ENCODE data around the gene TNS1. TPM values are rescaled to one million over a fixed set of nuclear protein-coding genes. Genes with fewer than 3 reads are reported as not detected.

The TNS1 gene
- total RNA-seq, 1 experiment from 2014 or later = 0.49 TPM

- ATAC-seq (no peak), DNase-seq (ENCODE audit: low read depth, low spot score) (no peak)
- H3K27me3 ChIP-seq (ENCODE audit: control insufficient read depth, insufficient read depth, low read length) = no peaks in the 10 kb centered on the region; the same call in 1 of the 2 replicates
- no peak overlapping the region for H3K27ac ChIP-seq (ENCODE audit: low read length)
- POLR2A ChIA-PET = no interaction called here
- no peaks in the 10 kb centered on the region for H3K9me3 ChIP-seq (ENCODE audit: control insufficient read depth, insufficient read depth, low read depth, low read length)
- no peak for TF ChIP-seq REST (IDR thresholded peaks at IDR 0.05; ENCODE audit: insufficient read depth in 1 of 2, low read depth in 2 of 2, low read length in 1 of 2)
- TF ChIP-seq, protein P1, sequence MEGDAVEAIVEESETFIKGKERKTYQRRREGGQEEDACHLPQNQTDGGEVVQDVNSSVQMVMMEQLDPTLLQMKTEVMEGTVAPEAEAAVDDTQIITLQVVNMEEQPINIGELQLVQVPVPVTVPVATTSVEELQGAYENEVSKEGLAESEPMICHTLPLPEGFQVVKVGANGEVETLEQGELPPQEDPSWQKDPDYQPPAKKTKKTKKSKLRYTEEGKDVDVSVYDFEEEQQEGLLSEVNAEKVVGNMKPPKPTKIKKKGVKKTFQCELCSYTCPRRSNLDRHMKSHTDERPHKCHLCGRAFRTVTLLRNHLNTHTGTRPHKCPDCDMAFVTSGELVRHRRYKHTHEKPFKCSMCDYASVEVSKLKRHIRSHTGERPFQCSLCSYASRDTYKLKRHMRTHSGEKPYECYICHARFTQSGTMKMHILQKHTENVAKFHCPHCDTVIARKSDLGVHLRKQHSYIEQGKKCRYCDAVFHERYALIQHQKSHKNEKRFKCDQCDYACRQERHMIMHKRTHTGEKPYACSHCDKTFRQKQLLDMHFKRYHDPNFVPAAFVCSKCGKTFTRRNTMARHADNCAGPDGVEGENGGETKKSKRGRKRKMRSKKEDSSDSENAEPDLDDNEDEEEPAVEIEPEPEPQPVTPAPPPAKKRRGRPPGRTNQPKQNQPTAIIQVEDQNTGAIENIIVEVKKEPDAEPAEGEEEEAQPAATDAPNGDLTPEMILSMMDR (IDR thresholded peaks at IDR 0.05) = no peak
- TF ChIP-seq TCF7L2 (IDR thresholded peaks at IDR 0.05; ENCODE audit: low read depth, low read length) = no peak
- no peak for TF ChIP-seq POLR2AphosphoS5 (IDR thresholded peaks at IDR 0.05; ENCODE audit: low read depth, low read length)
- TF ChIP-seq SIN3A (IDR thresholded peaks at IDR 0.05; ENCODE audit: borderline replicate concordance, insufficient read depth, low read depth, low read length) = no peak
- in situ Hi-C loops (cut with HindIII; ENCODE audit: low pct_unique_long_range_greater_than_20kb, low sequenced_read_pairs) (no loop called here), intact Hi-C loops (cut with micrococcal nuclease; ENCODE audit: unreplicated experiment) (no loop called here)
- BruUV-seq (replicated peaks) = no TSS peak
- CTCF ChIA-PET = no interaction called here
- no peak overlapping the region for H3K4me3 ChIP-seq (ENCODE audit: low read depth in 2 of 2, low read length in 2 of 2)
- no peaks in the 10 kb centered on the region for H3K36me3 ChIP-seq (ENCODE audit: control insufficient read depth, insufficient read depth, low read length)
- no peaks in the 10 kb centered on the region for H3K4me1 ChIP-seq (ENCODE audit: control insufficient read depth, insufficient read depth, low read length)
Measured at GRCh38 chr2:217892560-217892959, 110.2 kb downstream of the TNS1 start.

- in situ Hi-C loops (cut with HindIII; ENCODE audit: low pct_unique_long_range_greater_than_20kb, low sequenced_read_pairs) (no loop called here), intact Hi-C loops (cut with micrococcal nuclease; ENCODE audit: unreplicated experiment) (no loop called here)
- ATAC-seq (no peak), DNase-seq (ENCODE audit: low read depth, low spot score) (no peak)
- H3K27ac ChIP-seq (ENCODE audit: low read length) = no peak overlapping the region
- no peaks in the 10 kb centered on the region for H3K36me3 ChIP-seq (ENCODE audit: control insufficient read depth, insufficient read depth, low read length)
- H3K27me3 ChIP-seq (ENCODE audit: control insufficient read depth, insufficient read depth, low read length) = no peaks in the 10 kb centered on the region; the same call in 1 of the 2 replicates
- BruUV-seq (replicated peaks) = no TSS peak
- POLR2A ChIA-PET = no interaction called here
- no peaks in the 10 kb centered on the region for H3K4me1 ChIP-seq (ENCODE audit: control insufficient read depth, insufficient read depth, low read length)
- no peak overlapping the region for H3K4me3 ChIP-seq (ENCODE audit: low read depth in 2 of 2, low read length in 2 of 2)
- no peaks in the 10 kb centered on the region for H3K9me3 ChIP-seq (ENCODE audit: control insufficient read depth, insufficient read depth, low read depth, low read length)
- CTCF ChIA-PET = no interaction called here
- TF ChIP-seq REST (IDR thresholded peaks at IDR 0.05; ENCODE audit: insufficient read depth in 1 of 2, low read depth in 2 of 2, low read length in 1 of 2) (no peak), TCF7L2 (IDR thresholded peaks at IDR 0.05; ENCODE audit: low read depth, low read length) (no peak), POLR2AphosphoS5 (IDR thresholded peaks at IDR 0.05; ENCODE audit: low read depth, low read length) (no peak), SIN3A (IDR thresholded peaks at IDR 0.05; ENCODE audit: borderline replicate concordance, insufficient read depth, low read depth, low read length) (no peak)
- TF ChIP-seq, protein P1 (IDR thresholded peaks at IDR 0.05) = no peak
Measured at GRCh38 chr2:217890445-217890844, 112.3 kb downstream of the TNS1 start.

Measured in Panc1 (cell line).